Calu3 (cell line): Measurements from ENCODE around the gene ABCB9. TPM values are rescaled to one million over a fixed set of nuclear protein-coding genes. Genes with fewer than 3 reads are reported as not detected.

Experiments
- BruUV-seq: library from RNA; stranded (reverse); fragments of 400-500 nt; replicated peaks from 2 replicates; lab custom pipeline; 2021; lab: Mats Ljungman, UMichigan
- CTCF ChIA-PET: fragments of 300-600 bp; sonication (Branson Sonifier 250); formaldehyde crosslinking; loops from one replicate; lab custom pipeline; 2022; ENCODE audit warnings: antibody characterized with exemption; lab: Charles Lee
- DNase-seq: peaks from one replicate; pipeline ENCODE4 v3.0.0; 2022
- H3K27ac Mint-ChIP-seq: one replicate; pipeline ENCODE4 v1.8.0; 2022; ENCODE audit warnings: mixed read lengths; ENCODE audit not compliant: unreplicated experiment
- H3K27me3 Mint-ChIP-seq: one replicate; pipeline ENCODE4 v1.8.0; 2022; ENCODE audit warnings: mixed read lengths; ENCODE audit not compliant: unreplicated experiment
- H3K36me3 Mint-ChIP-seq: one replicate; pipeline ENCODE4 v1.8.0; 2022; ENCODE audit warnings: mild to moderate bottlenecking, moderate library complexity, mixed read lengths; ENCODE audit not compliant: insufficient read depth, unreplicated experiment
- H3K4me1 Mint-ChIP-seq: one replicate; pipeline ENCODE4 v1.8.0; 2022; ENCODE audit warnings: mild to moderate bottlenecking, low read depth, mixed read lengths; ENCODE audit not compliant: unreplicated experiment
- H3K4me3 Mint-ChIP-seq: one replicate; pipeline ENCODE4 v1.8.0; 2022; ENCODE audit warnings: mild to moderate bottlenecking, low read depth, moderate library complexity, mixed read lengths; ENCODE audit not compliant: unreplicated experiment
- H3K9me3 Mint-ChIP-seq: one replicate; pipeline ENCODE4 v1.8.0; 2022; ENCODE audit warnings: low read depth, mixed read lengths; ENCODE audit not compliant: unreplicated experiment
- CTCF ChIP-seq: fragments of 200-600 bp; IDR thresholded peaks from one replicate; pipeline ENCODE4 v1.8.0; 2022; ENCODE audit warnings: antibody characterized with exemption; ENCODE audit not compliant: unreplicated experiment
- intact Hi-C: fragments of 100-400 bp; cut with micrococcal nuclease; formaldehyde crosslinking; loops from one replicate; pipeline ENCODE4 v1.10.0; 2022; ENCODE audit not compliant: unreplicated experiment
- total RNA-seq: library from RNA; stranded (reverse); gene quantifications from 2 replicates; pipeline ENCODE4 v1.2.3, GENCODE V29; 2022

ABCB9 gene
- total RNA-seq, 1 experiment from 2014 or later: 25.6 TPM

GRCh38 chr12:122927756-122928403, 38.4 kb downstream of the ABCB9 start:
- H3K4me1 Mint-ChIP-seq: no peaks in the 10 kb centered on the region
- H3K36me3 Mint-ChIP-seq: peaks cover 6% of the 10 kb centered on the region
- CTCF ChIA-PET: no interaction called here
- DNase-seq: no peak
- no peak for TF ChIP-seq CTCF
- no TSS peak for BruUV-seq
- H3K27ac Mint-ChIP-seq: no peak overlapping the region
- no peaks in the 10 kb centered on the region for H3K9me3 Mint-ChIP-seq
- H3K4me3 Mint-ChIP-seq: no peak overlapping the region
- H3K27me3 Mint-ChIP-seq: no peaks in the 10 kb centered on the region
- intact Hi-C loops: no loop called here

- H3K27ac Mint-ChIP-seq: no peak overlapping the region
- intact Hi-C loops: no loop called here
- no TSS peak for BruUV-seq
- H3K36me3 Mint-ChIP-seq: peaks cover 6% of the 10 kb centered on the region
- TF ChIP-seq CTCF: no peak
- H3K4me1 Mint-ChIP-seq: peaks cover 37% of the 10 kb centered on the region
- H3K27me3 Mint-ChIP-seq: no peaks in the 10 kb centered on the region
- CTCF ChIA-PET: interaction anchor here (1.8 kb wide), 1 partner anchor 25 kb away, joined by 5 read pairs; no protein-coding TSS in a partner anchor
- H3K9me3 Mint-ChIP-seq: no peaks in the 10 kb centered on the region
- no peak for DNase-seq
- H3K4me3 Mint-ChIP-seq: no peak overlapping the region
Observed at GRCh38 chr12:122921917-122922316, 44.3 kb downstream of the ABCB9 start.

GRCh38 chr12:122920687-122921086, 45.6 kb downstream of the ABCB9 start:
- CTCF ChIA-PET: interaction anchor here (1.8 kb wide), 1 partner anchor 26 kb away, joined by 5 read pairs; no protein-coding TSS in a partner anchor
- intact Hi-C loops: no loop called here
- Mint-ChIP-seq H3K36me3 (peaks cover 13% of the 10 kb centered on the region), H3K4me1 (peaks cover 44% of the 10 kb centered on the region), H3K9me3 (no peaks in the 10 kb centered on the region), H3K27ac (no peak overlapping the region), H3K27me3 (no peaks in the 10 kb centered on the region), H3K4me3 (no peak overlapping the region)
- BruUV-seq: no TSS peak
- DNase-seq: no peak
- no peak for TF ChIP-seq CTCF

- no peak for DNase-seq
- Mint-ChIP-seq H3K27me3 (no peaks in the 10 kb centered on the region), H3K4me1 (peaks cover 45% of the 10 kb centered on the region), H3K27ac (no peak overlapping the region), H3K4me3 (no peak overlapping the region), H3K9me3 (no peaks in the 10 kb centered on the region), H3K36me3 (peaks cover 16% of the 10 kb centered on the region)
- intact Hi-C loops: no loop called here
- no peak for TF ChIP-seq CTCF
- CTCF ChIA-PET: no interaction called here
- no TSS peak for BruUV-seq
Observed at GRCh38 chr12:122918827-122919226, 47.4 kb downstream of the ABCB9 start.
